Kidney (tissue), 14 donors: ENCODE data around the gene EFCAB3. TPM values are rescaled to one million over a fixed set of nuclear protein-coding genes. Genes with fewer than 3 reads are reported as not detected.
"Not testable (repeated sequence)": the region's sequence is repeated elsewhere in the genome, so short reads cannot be mapped to it uniquely, and the experiment has no call there.

Experiments
- DNase-seq, 5 donors: peaks; one replicate each; pipeline ENCODE4 v3.0.0-alpha.2; 2013 to 2020
- FAIRE-seq: peaks from 2 replicates; lab custom pipeline; 2012; peaks lifted over from hg19 to GRCh38; lab: Jason Lieb, UNC
- H3K27ac ChIP-seq, 2 donors: one replicate each; pipeline ENCODE4 v1.7.0; 2013; ENCODE audit warnings: low read depth in 2 of 2, low read length in 2 of 2, inconsistent platforms in 1 of 2
- H3K27me3 ChIP-seq: one replicate; pipeline ENCODE4 v1.7.1; 2013; ENCODE audit warnings: low read length, inconsistent platforms; ENCODE audit not compliant: control insufficient read depth, insufficient read depth
- H3K36me3 ChIP-seq, 3 donors: one replicate each; pipeline versions ENCODE4 v1.7.0 to v1.7.1; 2013; ENCODE audit warnings: low read length in 3 of 3, control low read depth in 1 of 3, inconsistent platforms in 1 of 3; ENCODE audit not compliant: insufficient read depth in 3 of 3, control insufficient read depth in 2 of 3
- H3K4me1 ChIP-seq, 3 donors: one replicate each; pipeline versions ENCODE4 v1.7.0 to v1.7.1; 2013; ENCODE audit warnings: low read length in 3 of 3, inconsistent platforms in 1 of 3, low read depth in 1 of 3; ENCODE audit not compliant: control insufficient read depth in 2 of 3, insufficient read depth in 2 of 3
- H3K4me3 ChIP-seq, 3 donors: one replicate each; pipeline versions ENCODE4 v1.7.0 to v1.8.1; 2013; ENCODE audit warnings: low read length in 3 of 3, control low read depth in 1 of 3, inconsistent platforms in 1 of 3
- H3K9ac ChIP-seq, 3 donors: one replicate each; pipeline versions ENCODE4 v1.7.0 to v1.7.1; 2013; ENCODE audit warnings: low read length in 3 of 3, control low read depth in 1 of 3, inconsistent platforms in 1 of 3
- H3K9me3 ChIP-seq, 3 donors: one replicate each; pipeline versions ENCODE4 v1.7.0 to v1.7.1; 2013; ENCODE audit warnings: low read length in 3 of 3, control low read depth in 1 of 3, inconsistent platforms in 1 of 3; ENCODE audit not compliant: control insufficient read depth in 2 of 3, insufficient read depth in 1 of 3
- intact Hi-C: fragments of 100-400 bp; cut with DNase I; formaldehyde crosslinking; loops from one replicate; pipeline ENCODE4 v1.11.1; 2022
- polyA plus RNA-seq: library from polyadenylated mRNA; stranded (reverse); fragments of 350-450 nt; fragmentation: Illumina TruSeq; extraction: RNeasy Lipid Tissue Mini Kit (QIAGEN cat#74804); gene quantifications from one replicate; pipeline ENCODE4 v1.2.3, GENCODE V29; 2014; ENCODE audit warnings: low read depth, low replicate concordance; ENCODE audit not compliant: insufficient read depth
- total RNA-seq: library from RNA; stranded (reverse); fragmentation: NEBNext Ultra II Directional; extraction: Animal tissue kit (Norgen Biotek cat#: 25700); gene quantifications from one replicate; pipeline ENCODE4 v1.2.1, GENCODE V29; 2021
- TF ChIP-seq, protein P1 (sequence below): IDR thresholded peaks from 3 replicates; pipeline ENCODE4 v1.5.1; 2012; ENCODE audit warnings: mild to moderate bottlenecking, moderate library complexity, borderline replicate concordance; ENCODE audit not compliant: insufficient read depth; ENCODE audit errors: extremely low read depth
- donor health status: control.
- donor health status: control.
- donor health status: control.
- donor health status: control.
- donor health status: control.
- donor health status: DM: yes; HTN: yes; CAD: no.
- donor health status: Normal renal cell carcinoma (clear cell type).

The EFCAB3 gene
- total and polyA plus RNA-seq, 2 donors from 2014 or later: not detected

DNA sequence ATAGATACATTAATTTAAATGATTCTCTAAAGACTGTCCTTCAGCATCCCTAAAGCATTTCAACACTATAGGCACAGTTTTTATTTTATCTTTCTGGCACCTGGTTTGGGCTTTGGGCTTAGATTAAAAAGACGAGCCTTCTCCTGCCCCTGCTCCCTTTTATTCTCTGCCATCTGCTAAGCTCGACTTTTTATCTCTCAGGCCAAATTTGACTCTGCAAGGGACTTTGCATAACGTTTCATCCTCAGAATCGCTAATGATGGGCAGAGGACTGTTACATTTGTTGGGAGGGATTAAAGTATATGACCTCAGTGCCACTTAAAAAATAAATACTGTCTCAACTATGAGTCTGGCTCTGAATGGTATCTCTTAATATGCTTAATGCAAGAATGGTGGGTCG lies 72.7 kb downstream of the EFCAB3 start:
- FAIRE-seq, intact Hi-C loops: not testable (repeated sequence)

DNA sequence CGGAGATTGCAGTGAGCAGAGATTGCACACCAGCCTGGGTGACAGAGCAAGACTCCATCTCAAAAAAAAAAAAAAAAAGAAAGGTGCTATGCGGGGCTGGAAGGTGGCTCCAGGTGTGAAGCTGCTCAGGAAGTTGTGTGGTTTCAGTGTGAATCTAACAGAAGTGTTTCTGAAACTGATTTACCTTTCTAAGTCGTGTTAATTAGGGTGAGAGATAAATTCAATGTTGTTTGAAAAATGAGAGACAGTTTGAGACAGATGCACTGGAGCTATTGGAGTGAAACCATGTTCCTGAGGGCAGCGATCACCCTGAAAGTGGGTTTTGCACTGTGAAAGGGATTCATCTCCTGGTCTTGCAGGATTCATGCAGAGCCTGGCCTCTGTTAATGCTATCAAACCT lies 73.3 kb downstream of the EFCAB3 start:
- FAIRE-seq, DNase-seq, H3K27ac ChIP-seq, H3K27me3 ChIP-seq, H3K4me3 ChIP-seq, H3K9ac ChIP-seq, H3K4me1 ChIP-seq, H3K36me3 ChIP-seq, H3K9me3 ChIP-seq, intact Hi-C loops: not testable (repeated sequence)

More for the DNA sequence above, 72.7 kb downstream of the EFCAB3 start:
- not testable (repeated sequence) for DNase-seq, H3K36me3 ChIP-seq, H3K9ac ChIP-seq, H3K4me3 ChIP-seq, H3K27ac ChIP-seq, H3K4me1 ChIP-seq, H3K9me3 ChIP-seq, H3K27me3 ChIP-seq

DNA sequence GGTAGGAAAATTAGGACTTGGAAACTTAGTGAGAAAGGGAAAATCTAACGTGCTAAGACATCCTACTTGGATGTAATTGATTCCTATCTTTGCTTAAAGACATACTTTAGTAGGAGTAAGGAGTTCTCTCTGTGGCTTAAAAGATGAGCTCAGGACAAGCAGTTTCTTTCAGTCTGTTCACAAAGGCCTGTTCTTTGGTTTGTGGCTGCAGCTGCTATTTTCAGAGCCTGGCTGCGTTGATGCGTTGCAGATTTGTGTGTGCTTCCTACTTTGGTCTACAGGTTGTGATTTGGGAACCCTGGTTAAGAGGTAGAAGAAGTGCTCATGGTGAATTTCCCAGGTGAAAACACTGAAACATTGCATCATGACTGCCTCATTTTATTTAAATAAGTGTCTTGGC lies 73.8 kb downstream of the EFCAB3 start:
- H3K9me3 ChIP-seq, H3K9ac ChIP-seq, H3K4me1 ChIP-seq, DNase-seq, H3K4me3 ChIP-seq, intact Hi-C loops, FAIRE-seq, H3K27me3 ChIP-seq, H3K27ac ChIP-seq, H3K36me3 ChIP-seq: not testable (repeated sequence)

DNA sequence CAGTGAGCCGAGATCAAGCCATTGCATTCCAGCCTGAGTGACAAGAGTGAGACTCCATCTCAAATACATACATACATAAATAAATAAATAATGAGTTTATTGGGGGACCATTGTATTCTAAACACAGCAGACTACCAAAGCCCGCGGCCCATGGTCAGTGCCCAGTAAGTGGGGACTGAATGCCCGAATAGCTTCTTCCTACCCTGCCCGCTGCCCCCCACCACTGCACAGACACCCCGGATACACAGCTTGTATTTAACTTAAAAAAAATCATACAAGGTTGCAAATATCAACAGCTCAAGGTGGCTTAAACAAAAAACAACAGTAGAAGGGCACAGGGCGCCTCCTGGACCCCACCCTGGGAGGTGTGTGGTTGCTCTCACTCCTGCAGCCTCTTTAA lies 75.7 kb downstream of the EFCAB3 start:
- Histone ChIP-seq H3K27me3 (no peaks in the 10 kb centered on the region), H3K36me3 (no peaks in the 10 kb centered on the region), H3K9me3 (no peaks in the 10 kb centered on the region), H3K4me3 (no peak overlapping the region), H3K9ac (no peak overlapping the region), H3K27ac (no peak overlapping the region), H3K4me1 (no peaks in the 10 kb centered on the region)
- FAIRE-seq: no peak
- TF ChIP-seq, protein P1, sequence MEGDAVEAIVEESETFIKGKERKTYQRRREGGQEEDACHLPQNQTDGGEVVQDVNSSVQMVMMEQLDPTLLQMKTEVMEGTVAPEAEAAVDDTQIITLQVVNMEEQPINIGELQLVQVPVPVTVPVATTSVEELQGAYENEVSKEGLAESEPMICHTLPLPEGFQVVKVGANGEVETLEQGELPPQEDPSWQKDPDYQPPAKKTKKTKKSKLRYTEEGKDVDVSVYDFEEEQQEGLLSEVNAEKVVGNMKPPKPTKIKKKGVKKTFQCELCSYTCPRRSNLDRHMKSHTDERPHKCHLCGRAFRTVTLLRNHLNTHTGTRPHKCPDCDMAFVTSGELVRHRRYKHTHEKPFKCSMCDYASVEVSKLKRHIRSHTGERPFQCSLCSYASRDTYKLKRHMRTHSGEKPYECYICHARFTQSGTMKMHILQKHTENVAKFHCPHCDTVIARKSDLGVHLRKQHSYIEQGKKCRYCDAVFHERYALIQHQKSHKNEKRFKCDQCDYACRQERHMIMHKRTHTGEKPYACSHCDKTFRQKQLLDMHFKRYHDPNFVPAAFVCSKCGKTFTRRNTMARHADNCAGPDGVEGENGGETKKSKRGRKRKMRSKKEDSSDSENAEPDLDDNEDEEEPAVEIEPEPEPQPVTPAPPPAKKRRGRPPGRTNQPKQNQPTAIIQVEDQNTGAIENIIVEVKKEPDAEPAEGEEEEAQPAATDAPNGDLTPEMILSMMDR: no peak
- no peak for DNase-seq
- intact Hi-C loops: no loop called here

DNA sequence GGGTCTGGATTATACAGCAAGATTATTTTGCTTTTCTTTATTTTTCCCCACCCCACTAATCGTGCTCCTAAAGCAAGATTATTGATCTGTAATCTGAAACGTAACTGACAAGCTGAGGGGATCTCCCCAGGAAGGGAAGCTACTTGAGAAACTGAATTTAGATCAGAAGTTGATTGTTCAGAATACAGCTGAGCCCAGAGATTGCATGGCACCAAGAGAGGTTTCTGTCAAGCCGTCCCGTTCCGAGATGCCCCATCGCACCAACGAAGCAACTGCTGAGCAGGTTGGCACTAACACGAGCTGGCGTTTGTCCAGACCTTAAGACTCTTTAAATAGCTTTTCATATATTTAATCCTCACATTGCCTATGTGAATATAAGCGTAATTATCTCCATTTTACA lies 78.1 kb downstream of the EFCAB3 start:
- DNase-seq, FAIRE-seq, H3K9me3 ChIP-seq, H3K27me3 ChIP-seq, H3K4me3 ChIP-seq, H3K9ac ChIP-seq, intact Hi-C loops, H3K4me1 ChIP-seq, H3K27ac ChIP-seq, H3K36me3 ChIP-seq: not testable (repeated sequence)

DNA sequence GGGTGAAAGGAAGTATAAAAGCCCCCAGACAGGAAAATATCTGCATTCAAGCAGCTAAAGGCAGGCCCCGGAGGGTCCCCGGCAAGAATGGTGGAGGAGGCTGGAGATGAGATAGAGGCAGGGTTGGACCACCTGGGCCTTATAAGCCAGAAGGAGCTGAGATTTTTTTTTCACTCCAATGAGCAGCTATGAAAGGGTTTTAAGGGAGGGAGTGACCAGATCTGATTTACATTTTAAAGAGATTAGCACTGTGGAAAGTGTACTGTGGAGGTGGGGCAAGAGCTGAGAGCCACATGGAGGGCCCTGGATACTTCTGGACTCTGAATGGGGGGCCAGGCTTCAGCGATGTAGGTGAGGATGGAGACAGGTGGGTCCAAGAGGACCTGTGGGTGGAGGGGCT lies 84.1 kb downstream of the EFCAB3 start:
- H3K9me3 ChIP-seq, DNase-seq, H3K27ac ChIP-seq, H3K36me3 ChIP-seq, H3K4me3 ChIP-seq, H3K4me1 ChIP-seq, intact Hi-C loops, H3K27me3 ChIP-seq, FAIRE-seq, H3K9ac ChIP-seq: not testable (repeated sequence)

DNA sequence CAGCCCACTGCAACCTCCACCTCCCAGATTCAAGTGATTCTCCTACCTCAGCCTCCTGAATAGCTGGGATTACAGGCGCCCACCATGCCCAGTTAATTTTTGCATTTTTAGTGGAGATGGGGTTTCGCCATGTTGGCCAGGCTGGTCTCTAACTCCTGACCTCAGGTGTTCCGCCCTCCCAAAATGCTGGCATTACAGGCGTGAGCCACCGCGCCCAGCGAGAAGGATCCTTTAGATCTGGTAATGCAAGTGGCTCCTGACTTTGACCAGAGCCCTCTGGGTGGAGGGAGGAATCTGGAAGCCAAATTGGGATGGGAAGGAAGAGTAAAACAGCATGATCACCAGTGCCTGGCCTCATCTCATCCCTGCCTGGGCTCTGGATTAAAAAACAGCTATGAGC lies 84.9 kb downstream of the EFCAB3 start:
- H3K36me3 ChIP-seq, H3K9me3 ChIP-seq, H3K9ac ChIP-seq, H3K4me3 ChIP-seq, H3K27ac ChIP-seq, DNase-seq, intact Hi-C loops, H3K27me3 ChIP-seq, H3K4me1 ChIP-seq, FAIRE-seq: not testable (repeated sequence)
